HepG2 (cell line): ENCODE data around the gene GJD3. TPM values are rescaled to one million over a fixed set of nuclear protein-coding genes. Genes with fewer than 3 reads are reported as not detected.

ENCODE experiments used
- BRD4 ChIP-seq: sonication (generic); formaldehyde crosslinking; IDR thresholded peaks from 2 replicates; pipeline ENCODE4 v1.4.0; 2020; ENCODE audit warnings: missing genetic modification reagents
- FOXM1 ChIP-seq: sonication (generic); formaldehyde crosslinking; IDR thresholded peaks from 2 replicates; pipeline ENCODE4 v1.5.0; 2020; ENCODE audit warnings: missing genetic modification reagents
- HNF4G ChIP-seq, 2 experiments: sonication (generic) in 1 of 2; formaldehyde crosslinking in 1 of 2; IDR thresholded peaks; 2 replicates each; pipeline versions ENCODE4 v1.4.0 to v1.6.1; 2011 to 2020; ENCODE audit warnings: borderline replicate concordance in 2 of 2, low read depth in 2 of 2, mild to moderate bottlenecking in 2 of 2, low read length in 1 of 2, missing genetic modification reagents in 1 of 2, moderate library complexity in 1 of 2
- HOXD1 ChIP-seq: sonication (generic); formaldehyde crosslinking; IDR thresholded peaks from 2 replicates; pipeline ENCODE4 v1.5.0; 2020; ENCODE audit warnings: missing genetic modification reagents
- KDM2A ChIP-seq: sonication (generic); formaldehyde crosslinking; IDR thresholded peaks from 2 replicates; pipeline ENCODE4 v1.4.0; 2020; ENCODE audit warnings: low read depth, missing genetic modification reagents, borderline replicate concordance
- NFATC3 ChIP-seq: sonication (generic); formaldehyde crosslinking; IDR thresholded peaks from 2 replicates; pipeline ENCODE4 v1.5.1; 2020; ENCODE audit warnings: mild to moderate bottlenecking, missing genetic modification reagents
- NFKBIZ ChIP-seq: IDR thresholded peaks from 2 replicates; pipeline ENCODE4 v1.6.1; 2018; ENCODE audit warnings: missing genetic modification reagents, missing compliant biosample characterization
- PHF21A ChIP-seq: sonication (generic); formaldehyde crosslinking; IDR thresholded peaks from 2 replicates; pipeline ENCODE4 v1.5.0; 2020; ENCODE audit warnings: mild to moderate bottlenecking, missing genetic modification reagents
- RBM39 ChIP-seq: fragments of 200-400 bp; formaldehyde crosslinking; IDR thresholded peaks from one replicate; pipeline ENCODE4 v1.6.1; 2018; ENCODE audit warnings: antibody characterized with exemption, mild to moderate bottlenecking, low read depth, low read length; ENCODE audit not compliant: poor library complexity, severe bottlenecking
- SALL1 ChIP-seq: sonication (generic); formaldehyde crosslinking; IDR thresholded peaks from 2 replicates; pipeline ENCODE4 v1.8.0; 2022; ENCODE audit warnings: mild to moderate bottlenecking, missing genetic modification reagents
- SMARCE1 ChIP-seq: fragments of 450-650 bp; IDR thresholded peaks from 2 replicates; pipeline ENCODE4 v1.6.1; 2017; ENCODE audit warnings: borderline replicate concordance
- UBTF ChIP-seq: sonication (generic); formaldehyde crosslinking; IDR thresholded peaks from 2 replicates; pipeline ENCODE4 v1.4.0; 2020; ENCODE audit warnings: mild to moderate bottlenecking, missing genetic modification reagents
- XBP1 ChIP-seq: sonication (generic); formaldehyde crosslinking; IDR thresholded peaks from 2 replicates; pipeline ENCODE4 v1.5.0; 2020; ENCODE audit warnings: missing genetic modification reagents
- ZNF235 ChIP-seq: sonication (generic); formaldehyde crosslinking; IDR thresholded peaks from 2 replicates; pipeline ENCODE4 v1.8.1; 2023; ENCODE audit warnings: mild to moderate bottlenecking, missing genetic modification reagents, borderline replicate concordance
- ZNF274 ChIP-seq: sonication (generic); formaldehyde crosslinking; IDR thresholded peaks from 2 replicates; pipeline ENCODE4 v1.5.1; 2020; ENCODE audit warnings: mild to moderate bottlenecking, missing genetic modification reagents
- ZNF558 ChIP-seq: sonication (generic); formaldehyde crosslinking; IDR thresholded peaks from 2 replicates; pipeline ENCODE4 v1.9.0; 2022; ENCODE audit warnings: mild to moderate bottlenecking, missing genetic modification reagents, borderline replicate concordance
- ZNF572 ChIP-seq: sonication (generic); formaldehyde crosslinking; IDR thresholded peaks from 2 replicates; pipeline ENCODE4 v1.5.1; 2020; ENCODE audit warnings: mild to moderate bottlenecking, missing genetic modification reagents
- ZNF598 ChIP-seq: sonication (generic); formaldehyde crosslinking; IDR thresholded peaks from 2 replicates; pipeline ENCODE4 v1.5.1; 2020; ENCODE audit warnings: mild to moderate bottlenecking, missing genetic modification reagents, borderline replicate concordance
- polyA plus RNA-seq, 8 experiments: library from polyadenylated mRNA; depleted of rRNA in 3 of 8; stranded (reverse) in 7 of 8; unstranded in 1 of 8; fragments of >200 nt; fragmentation: Illumina TruSeq in 4 of 8; extraction: Trizol in 4 of 8; gene quantifications; 2 replicates each; pipeline versions ENCODE4 v1.2.1 to v1.2.3, GENCODE V29; 2011 to 2016; ENCODE audit warnings: low read depth in 4 of 8, missing spikeins in 1 of 8, mixed read lengths in 1 of 8; ENCODE audit not compliant: insufficient read depth in 1 of 8
- total RNA-seq, 5 experiments: library from RNA; depleted of rRNA; stranded (reverse); fragments of >200 nt; fragmentation: Illumina TruSeq; extraction: Trizol; gene quantifications; 2 replicates each; pipeline ENCODE4 v1.2.3, GENCODE V29; 2016; ENCODE audit warnings: low read depth in 1 of 5
- TF ChIP-seq, protein P1 (sequence below), 2 experiments: sonication (generic) in 1 of 2; formaldehyde crosslinking in 1 of 2; IDR thresholded peaks; 2 replicates each; pipeline versions ENCODE4 v1.4.0 to v1.6.1; 2018 to 2020; ENCODE audit warnings: missing genetic modification reagents in 2 of 2, borderline replicate concordance in 1 of 2, low read depth in 1 of 2, mild to moderate bottlenecking in 1 of 2, missing biosample characterization in 1 of 2
- TF ChIP-seq, protein P2 (sequence below): IDR thresholded peaks from 2 replicates; pipeline ENCODE4 v1.6.1; 2012; ENCODE audit warnings: inconsistent platforms
- TF ChIP-seq, protein P3 (sequence below): sonication (generic); formaldehyde crosslinking; IDR thresholded peaks from 2 replicates; pipeline ENCODE4 v1.4.0; 2020; ENCODE audit warnings: mild to moderate bottlenecking, low read depth, missing genetic modification reagents
- TF ChIP-seq, protein P4 (sequence below): sonication (generic); formaldehyde crosslinking; conservative IDR thresholded peaks from 2 replicates; pipeline ENCODE4 v1.4.0; 2020; ENCODE audit warnings: missing genetic modification reagents

Gene GJD3
- total and polyA plus RNA-seq, 2 of the 13 experiments (the other 11 are each of a cell fraction or from before 2014, with no cell fraction given): not detected

GRCh38 chr17:40352237-40352778, 12.2 kb downstream of the GJD3 start (continued):
- TF ChIP-seq KDM2A (CRISPR knock-in tag) (no peak), RBM39 (no peak), PHF21A (no peak), ZNF558 (CRISPR knock-in tag) (no peak), ZNF572 (CRISPR knock-in tag) (no peak; the same call in 1 of the 2 replicates), HNF4G (IDR thresholded peaks at IDR 0.05; ENCODE audit: borderline replicate concordance, low read depth, low read length) (0 out of 2 replicates have a peak, but pooled peaks have one; percentile 26), HNF4G (CRISPR knock-in tag; IDR thresholded peaks at IDR 0.05; ENCODE audit: borderline replicate concordance, low read depth) (no peak), ZNF598 (CRISPR knock-in tag) (0 out of 2 replicates have a peak, but pooled peaks have one; percentile 49), FOXM1 (0 out of 2 replicates have a peak, but pooled peaks have one; percentile 32), NFATC3 (CRISPR knock-in tag) (no peak), UBTF (CRISPR knock-in tag) (0 out of 2 replicates have a peak, but pooled peaks have one; percentile 9), BRD4 (CRISPR knock-in tag) (no peak), SMARCE1 (no peak), XBP1 (no peak), SALL1 (CRISPR knock-in tag) (0 out of 2 replicates have a peak, but pooled peaks have one; percentile 21), ZNF235 (no peak), HOXD1 (CRISPR knock-in tag) (0 out of 2 replicates have a peak, but pooled peaks have one; percentile 31), NFKBIZ (CRISPR knock-in tag) (no peak), ZNF274 (CRISPR knock-in tag) (no peak; the same call in 1 of the 2 replicates)
- TF ChIP-seq, protein P1, sequence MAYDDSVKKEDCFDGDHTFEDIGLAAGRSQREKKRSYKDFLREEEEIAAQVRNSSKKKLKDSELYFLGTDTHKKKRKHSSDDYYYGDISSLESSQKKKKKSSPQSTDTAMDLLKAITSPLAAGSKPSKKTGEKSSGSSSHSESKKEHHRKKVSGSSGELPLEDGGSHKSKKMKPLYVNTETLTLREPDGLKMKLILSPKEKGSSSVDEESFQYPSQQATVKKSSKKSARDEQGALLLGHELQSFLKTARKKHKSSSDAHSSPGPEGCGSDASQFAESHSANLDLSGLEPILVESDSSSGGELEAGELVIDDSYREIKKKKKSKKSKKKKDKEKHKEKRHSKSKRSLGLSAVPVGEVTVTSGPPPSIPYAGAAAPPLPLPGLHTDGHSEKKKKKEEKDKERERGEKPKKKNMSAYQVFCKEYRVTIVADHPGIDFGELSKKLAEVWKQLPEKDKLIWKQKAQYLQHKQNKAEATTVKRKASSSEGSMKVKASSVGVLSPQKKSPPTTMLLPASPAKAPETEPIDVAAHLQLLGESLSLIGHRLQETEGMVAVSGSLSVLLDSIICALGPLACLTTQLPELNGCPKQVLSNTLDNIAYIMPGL (CRISPR knock-in tag; IDR thresholded peaks at IDR 0.05; ENCODE audit: borderline replicate concordance in 1 of 2, low read depth in 1 of 2): no peak; a peak in 1 of 4 replicates
- TF ChIP-seq, protein P2, sequence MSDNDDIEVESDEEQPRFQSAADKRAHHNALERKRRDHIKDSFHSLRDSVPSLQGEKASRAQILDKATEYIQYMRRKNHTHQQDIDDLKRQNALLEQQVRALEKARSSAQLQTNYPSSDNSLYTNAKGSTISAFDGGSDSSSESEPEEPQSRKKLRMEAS: peak; percentile 30; the same call in 1 of the 2 replicates
- TF ChIP-seq, protein P3, sequence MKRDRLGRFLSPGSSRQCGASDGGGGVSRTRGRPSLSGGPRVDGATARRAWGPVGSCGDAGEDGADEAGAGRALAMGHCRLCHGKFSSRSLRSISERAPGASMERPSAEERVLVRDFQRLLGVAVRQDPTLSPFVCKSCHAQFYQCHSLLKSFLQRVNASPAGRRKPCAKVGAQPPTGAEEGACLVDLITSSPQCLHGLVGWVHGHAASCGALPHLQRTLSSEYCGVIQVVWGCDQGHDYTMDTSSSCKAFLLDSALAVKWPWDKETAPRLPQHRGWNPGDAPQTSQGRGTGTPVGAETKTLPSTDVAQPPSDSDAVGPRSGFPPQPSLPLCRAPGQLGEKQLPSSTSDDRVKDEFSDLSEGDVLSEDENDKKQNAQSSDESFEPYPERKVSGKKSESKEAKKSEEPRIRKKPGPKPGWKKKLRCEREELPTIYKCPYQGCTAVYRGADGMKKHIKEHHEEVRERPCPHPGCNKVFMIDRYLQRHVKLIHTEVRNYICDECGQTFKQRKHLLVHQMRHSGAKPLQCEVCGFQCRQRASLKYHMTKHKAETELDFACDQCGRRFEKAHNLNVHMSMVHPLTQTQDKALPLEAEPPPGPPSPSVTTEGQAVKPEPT (CRISPR knock-in tag): no peak
- TF ChIP-seq, protein P4, sequence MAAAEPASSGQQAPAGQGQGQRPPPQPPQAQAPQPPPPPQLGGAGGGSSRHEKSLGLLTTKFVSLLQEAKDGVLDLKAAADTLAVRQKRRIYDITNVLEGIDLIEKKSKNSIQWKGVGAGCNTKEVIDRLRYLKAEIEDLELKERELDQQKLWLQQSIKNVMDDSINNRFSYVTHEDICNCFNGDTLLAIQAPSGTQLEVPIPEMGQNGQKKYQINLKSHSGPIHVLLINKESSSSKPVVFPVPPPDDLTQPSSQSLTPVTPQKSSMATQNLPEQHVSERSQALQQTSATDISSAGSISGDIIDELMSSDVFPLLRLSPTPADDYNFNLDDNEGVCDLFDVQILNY (CRISPR knock-in tag): no peak
